ENCODE results near the gene NPY.
"Not testable (repeated sequence)": the region's sequence is repeated elsewhere in the genome, so short reads cannot be mapped to it uniquely, and the experiment has no call there.

NPY gene

GRCh38 chr7:24283897-24284698 is at the start of gene NPY:
NPY (plus strand) TSS chr7:24284190; CDS start chr7:24285241, 1,051 bp downstream.
- peak in 3 of 10 donors; percentile 74 to 77 (median 76) for DNase-seq
- intact Hi-C loops (cut with DNase I): no loop called here

GRCh38 chr7:24239260-24239659 is 44.7 kb upstream of the NPY start:
- no peak for DNase-seq
- intact Hi-C loops (cut with DNase I): no loop called here

- DNase-seq: no peak
- intact Hi-C loops (cut with DNase I): no loop called here
These were observed 42.8 kb upstream of the NPY start for GRCh38 chr7:24241206-24241605.

- DNase-seq: no peak
- intact Hi-C loops (cut with DNase I): no loop called here
These were observed 39.4 kb upstream of the NPY start for GRCh38 chr7:24244554-24244953.

- no peak for DNase-seq
These were observed 38.6 kb upstream of the NPY start for GRCh38 chr7:24245362-24245761.

GRCh38 chr7:24249266-24249665 is 34.7 kb upstream of the NPY start:
- no peak for DNase-seq
- intact Hi-C loops (cut with DNase I): no loop called here

More at GRCh38 chr7:24245362-24245761, 38.6 kb upstream of the NPY start:
- intact Hi-C loops (cut with DNase I): no loop called here

GRCh38 chr7:24251568-24251967 is 32.4 kb upstream of the NPY start:
- no peak for DNase-seq

GRCh38 chr7:24255139-24255538 is 28.9 kb upstream of the NPY start:
- intact Hi-C loops (cut with DNase I): no loop called here
- no peak for DNase-seq

More at GRCh38 chr7:24251568-24251967, 32.4 kb upstream of the NPY start:
- intact Hi-C loops (cut with DNase I): no loop called here

GRCh38 chr7:24258324-24258723 is 25.7 kb upstream of the NPY start:
- DNase-seq; intact Hi-C loops (cut with DNase I): not testable (repeated sequence)

GRCh38 chr7:24271938-24272337 is 12.1 kb upstream of the NPY start:
- intact Hi-C loops (cut with DNase I): no loop called here
- DNase-seq: no peak

- no peak for DNase-seq
- intact Hi-C loops (cut with DNase I): no loop called here
These were observed 4.5 kb upstream of the NPY start for GRCh38 chr7:24279512-24279911.

GRCh38 chr7:24283554-24283896 is 465 bp upstream of the NPY start:
- intact Hi-C loops (cut with DNase I): no loop called here
- peak in 1 of 10 donors; percentile 71 for DNase-seq

- peak in 3 of 10 donors; percentile 64 to 79 (median 78) for DNase-seq
These were observed 913 bp downstream of the NPY start for GRCh38 chr7:24284699-24285506.

GRCh38 chr7:24290004-24290641 is 6.1 kb downstream of the NPY start:
- intact Hi-C loops (cut with DNase I): loop anchor here (2.0 kb wide), 1 partner anchor 375 kb away; no protein-coding TSS in a partner anchor
- DNase-seq: peak in 1 of 10 donors; percentile 49

More at GRCh38 chr7:24284699-24285506, 913 bp downstream of the NPY start:
- intact Hi-C loops (cut with DNase I): no loop called here

GRCh38 chr7:24291271-24291670 is 7.3 kb downstream of the NPY start:
- DNase-seq: no peak
- intact Hi-C loops (cut with DNase I): loop anchor here (2.0 kb wide), 1 partner anchor 374 kb away; no protein-coding TSS in a partner anchor

GRCh38 chr7:24297362-24297761 is 13.4 kb downstream of the NPY start:
- no peak for DNase-seq
- intact Hi-C loops (cut with DNase I): no loop called here

GRCh38 chr7:24298696-24299095 is 14.7 kb downstream of the NPY start:
- intact Hi-C loops (cut with DNase I): no loop called here
- DNase-seq: no peak

GRCh38 chr7:24299192-24299591 is 15.2 kb downstream of the NPY start:
- DNase-seq: peak in 1 of 10 donors; percentile 66
- intact Hi-C loops (cut with DNase I): no loop called here

GRCh38 chr7:24301703-24302102 is 17.7 kb downstream of the NPY start:
- intact Hi-C loops (cut with DNase I): no loop called here
- no peak for DNase-seq

GRCh38 chr7:24304494-24305095 is 20.6 kb downstream of the NPY start:
- DNase-seq: no peak
- intact Hi-C loops (cut with DNase I): no loop called here

- no peak for DNase-seq
- intact Hi-C loops (cut with DNase I): no loop called here
These were observed 23.3 kb downstream of the NPY start for GRCh38 chr7:24307326-24307725.
